Tibial nerve (tissue), 4 donors: ENCODE data around the gene TBC1D8.

Experiments used
- EP300 ChIP-seq, 2 donors: sonication (generic); formaldehyde crosslinking; IDR thresholded peaks; one replicate each; pipeline ENCODE4 v1.6.1; 2017; ENCODE audit warnings: antibody characterized with exemption in 2 of 2, mild to moderate bottlenecking in 1 of 2
- POLR2A ChIP-seq, 2 donors: fragments of 450-650 bp; IDR thresholded peaks; one replicate each; pipeline ENCODE4 v1.6.1; 2017; ENCODE audit warnings: antibody characterized with exemption in 2 of 2, mild to moderate bottlenecking in 2 of 2, moderate library complexity in 2 of 2
- TF ChIP-seq, protein P1 (sequence below), 5 experiments: fragments of 200-600 bp in 3 of 5; fragments of 450-650 bp in 2 of 5; sonication (generic) in 3 of 5; IDR thresholded peaks; one replicate each; pipeline ENCODE4 v1.5.1; 2016 to 2019; ENCODE audit warnings: antibody characterized with exemption in 5 of 5, mild to moderate bottlenecking in 3 of 5, moderate library complexity in 2 of 5

- TF ChIP-seq POLR2A (IDR thresholded peaks at IDR 0.05) (no peak), EP300 (IDR thresholded peaks at IDR 0.05) (no peak)
- TF ChIP-seq, protein P1, sequence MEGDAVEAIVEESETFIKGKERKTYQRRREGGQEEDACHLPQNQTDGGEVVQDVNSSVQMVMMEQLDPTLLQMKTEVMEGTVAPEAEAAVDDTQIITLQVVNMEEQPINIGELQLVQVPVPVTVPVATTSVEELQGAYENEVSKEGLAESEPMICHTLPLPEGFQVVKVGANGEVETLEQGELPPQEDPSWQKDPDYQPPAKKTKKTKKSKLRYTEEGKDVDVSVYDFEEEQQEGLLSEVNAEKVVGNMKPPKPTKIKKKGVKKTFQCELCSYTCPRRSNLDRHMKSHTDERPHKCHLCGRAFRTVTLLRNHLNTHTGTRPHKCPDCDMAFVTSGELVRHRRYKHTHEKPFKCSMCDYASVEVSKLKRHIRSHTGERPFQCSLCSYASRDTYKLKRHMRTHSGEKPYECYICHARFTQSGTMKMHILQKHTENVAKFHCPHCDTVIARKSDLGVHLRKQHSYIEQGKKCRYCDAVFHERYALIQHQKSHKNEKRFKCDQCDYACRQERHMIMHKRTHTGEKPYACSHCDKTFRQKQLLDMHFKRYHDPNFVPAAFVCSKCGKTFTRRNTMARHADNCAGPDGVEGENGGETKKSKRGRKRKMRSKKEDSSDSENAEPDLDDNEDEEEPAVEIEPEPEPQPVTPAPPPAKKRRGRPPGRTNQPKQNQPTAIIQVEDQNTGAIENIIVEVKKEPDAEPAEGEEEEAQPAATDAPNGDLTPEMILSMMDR (IDR thresholded peaks at IDR 0.05) = no peak
These were observed 191.8 kb downstream of the TBC1D8 start for GRCh38 chr2:100959225-100959880.
